Coronary artery (tissue), 2 donors: ENCODE results near the gene CARD9.

Source experiments
- DNase-seq: peaks from one replicate; pipeline ENCODE4 v3.0.0-alpha.2; 2017; ENCODE audit warnings: low spot score
- H3K27ac ChIP-seq, 2 donors: fragments of 200-600 bp; sonication (generic); one replicate each; pipeline ENCODE4 v1.5.1; 2016 to 2019
- H3K4me3 ChIP-seq: fragments of 200-600 bp; sonication (generic); 2 replicates; pipeline ENCODE4 v1.5.1; 2016; ENCODE audit warnings: mild to moderate bottlenecking, moderate library complexity
- CTCF ChIP-seq: fragments of 200-600 bp; sonication (generic); IDR thresholded peaks from one replicate; pipeline ENCODE4 v1.5.1; 2019; ENCODE audit warnings: antibody characterized with exemption

The CARD9 gene

GRCh38 chr9:136345281-136346156, 27.9 kb downstream of the CARD9 start:
- no peak for TF ChIP-seq CTCF
- peak; percentile 88 for DNase-seq
- peak overlapping the region; percentile 15 to 90 for H3K27ac ChIP-seq
- peak overlapping the region; percentile 67 for H3K4me3 ChIP-seq

DNA sequence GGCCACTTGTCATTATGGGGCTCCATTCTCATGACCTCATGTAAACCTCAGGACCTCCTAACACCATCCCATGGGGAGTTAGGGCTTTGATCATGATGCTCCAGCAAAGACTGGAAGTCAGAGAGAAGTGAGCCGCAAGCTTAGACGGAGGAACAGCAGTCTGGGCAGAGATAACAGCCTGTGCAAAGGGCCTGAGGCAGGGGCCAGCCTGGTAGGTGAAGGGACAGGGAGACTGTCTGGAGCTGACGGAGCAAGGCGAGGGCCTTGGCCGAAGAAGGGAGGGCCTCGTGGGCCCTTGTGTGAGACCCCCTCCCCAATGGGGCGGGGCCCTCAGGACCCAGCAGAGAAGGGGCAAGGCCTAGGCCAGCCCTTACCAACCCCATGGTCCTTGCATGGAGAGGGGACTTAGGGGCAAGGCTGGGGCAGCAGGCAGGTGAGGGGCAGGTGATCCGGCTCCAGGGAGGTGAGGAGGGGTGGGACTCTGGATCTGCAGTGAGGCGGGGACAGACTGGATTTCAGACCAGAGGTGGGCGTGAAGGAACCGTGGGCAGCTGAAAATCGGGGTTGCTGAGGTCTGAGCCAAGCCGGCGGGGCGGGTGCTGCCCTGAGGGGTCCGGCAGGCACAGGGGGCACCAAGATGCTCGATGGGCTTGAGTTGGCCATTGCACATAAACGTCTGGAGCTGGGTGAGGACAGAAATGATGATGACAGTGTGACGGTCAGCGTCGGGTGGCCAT, 28.8 kb downstream of the CARD9 start:
- DNase-seq = no peak
- peak overlapping the region; percentile 67 for H3K4me3 ChIP-seq
- no peak for TF ChIP-seq CTCF
- peak overlapping the region; percentile 11 to 90 for H3K27ac ChIP-seq

GRCh38 chr9:136343884-136344269, 29.6 kb downstream of the CARD9 start:
- no peak for TF ChIP-seq CTCF
- no peak for DNase-seq
- Histone ChIP-seq H3K4me3 (no peak overlapping the region), H3K27ac (peak overlapping the region in 1 of 2 donors; percentile 76)

GRCh38 chr9:136343121-136343883, 30.2 kb downstream of the CARD9 start:
- Histone ChIP-seq H3K27ac (peak overlapping the region in 1 of 2 donors; percentile 76), H3K4me3 (peak overlapping the region; percentile 70)
- no peak for TF ChIP-seq CTCF
- DNase-seq = no peak

- peak overlapping the region in 1 of 2 donors; percentile 76 for H3K27ac ChIP-seq
- no peak for DNase-seq
- no peak for TF ChIP-seq CTCF
- peak overlapping the region; percentile 70 for H3K4me3 ChIP-seq
Measured at GRCh38 chr9:136342181-136343120, 31.0 kb downstream of the CARD9 start.

DNA sequence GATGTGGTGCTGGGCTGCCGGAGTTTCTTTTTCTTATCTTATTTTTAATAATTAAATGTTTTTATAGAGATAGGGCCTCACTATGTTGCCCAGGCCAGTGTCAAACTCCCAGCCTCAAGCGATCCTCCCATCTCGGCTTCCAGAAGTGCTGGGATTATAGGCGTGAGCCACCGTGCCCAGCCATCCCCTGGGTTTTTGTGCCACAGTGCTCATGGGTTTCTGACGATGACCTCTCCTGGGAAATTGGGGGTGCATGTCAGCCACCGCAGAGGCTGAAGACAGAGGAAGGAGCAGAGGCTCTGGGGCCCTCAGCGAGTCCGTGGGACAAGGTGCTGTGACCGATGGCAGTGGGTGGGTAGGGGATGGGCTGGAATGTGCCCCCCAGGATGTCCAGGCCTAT, 31.7 kb downstream of the CARD9 start:
- H3K4me3 ChIP-seq = peak overlapping the region; percentile 70
- no peak for DNase-seq
- TF ChIP-seq CTCF = no peak
- H3K27ac ChIP-seq = peak overlapping the region in 1 of 2 donors; percentile 76
